HL-60 (cell line): Measurements from ENCODE around the gene SLC16A11.

Experiments
- DNase-seq, 2 experiments: peaks; one replicate each; pipeline ENCODE4 v3.0.0-alpha.2; 2010 to 2020; ENCODE audit warnings: low read depth in 1 of 2, low spot score in 1 of 2
- H3K27ac ChIP-seq: fragments of 250-450 bp; sonication (Bioruptor Pico); replicated peaks from 2 replicates; pipeline ENCODE4 v1.5.1; 2020; ENCODE audit warnings: mild to moderate bottlenecking, moderate library complexity
- H3K27me3 ChIP-seq: fragments of 250-450 bp; sonication (Bioruptor Pico); 2 replicates; pipeline ENCODE4 v1.5.1; 2021; ENCODE audit warnings: mild to moderate bottlenecking, moderate library complexity; ENCODE audit not compliant: insufficient read depth, poor library complexity, severe bottlenecking
- H3K4me3 ChIP-seq: replicated peaks from 2 replicates; pipeline ENCODE4 v1.5.1; 2011; ENCODE audit warnings: mild to moderate bottlenecking, control low read depth, low read length; ENCODE audit not compliant: insufficient read depth
- GABPA ChIP-seq: IDR thresholded peaks from 2 replicates; pipeline ENCODE4 v1.6.1; 2012; ENCODE audit warnings: low read depth
- POLR2AphosphoS5 ChIP-seq: IDR thresholded peaks from 2 replicates; pipeline ENCODE4 v1.6.1; 2012; ENCODE audit warnings: low read depth
- SPI1 ChIP-seq: IDR thresholded peaks from 2 replicates; pipeline ENCODE4 v1.6.1; 2012; ENCODE audit warnings: low read depth, mild to moderate bottlenecking, borderline replicate concordance
- TF ChIP-seq, protein P1 (sequence below): IDR thresholded peaks from 2 replicates; pipeline ENCODE4 v1.6.1; 2012; ENCODE audit warnings: low read depth; ENCODE audit not compliant: insufficient replicate concordance
- TF ChIP-seq, protein P2 (sequence below): IDR thresholded peaks from one replicate; pipeline ENCODE4 v1.5.1; 2011; ENCODE audit warnings: low read length, control low read depth, inconsistent platforms; ENCODE audit not compliant: insufficient read depth

The SLC16A11 gene

DNA sequence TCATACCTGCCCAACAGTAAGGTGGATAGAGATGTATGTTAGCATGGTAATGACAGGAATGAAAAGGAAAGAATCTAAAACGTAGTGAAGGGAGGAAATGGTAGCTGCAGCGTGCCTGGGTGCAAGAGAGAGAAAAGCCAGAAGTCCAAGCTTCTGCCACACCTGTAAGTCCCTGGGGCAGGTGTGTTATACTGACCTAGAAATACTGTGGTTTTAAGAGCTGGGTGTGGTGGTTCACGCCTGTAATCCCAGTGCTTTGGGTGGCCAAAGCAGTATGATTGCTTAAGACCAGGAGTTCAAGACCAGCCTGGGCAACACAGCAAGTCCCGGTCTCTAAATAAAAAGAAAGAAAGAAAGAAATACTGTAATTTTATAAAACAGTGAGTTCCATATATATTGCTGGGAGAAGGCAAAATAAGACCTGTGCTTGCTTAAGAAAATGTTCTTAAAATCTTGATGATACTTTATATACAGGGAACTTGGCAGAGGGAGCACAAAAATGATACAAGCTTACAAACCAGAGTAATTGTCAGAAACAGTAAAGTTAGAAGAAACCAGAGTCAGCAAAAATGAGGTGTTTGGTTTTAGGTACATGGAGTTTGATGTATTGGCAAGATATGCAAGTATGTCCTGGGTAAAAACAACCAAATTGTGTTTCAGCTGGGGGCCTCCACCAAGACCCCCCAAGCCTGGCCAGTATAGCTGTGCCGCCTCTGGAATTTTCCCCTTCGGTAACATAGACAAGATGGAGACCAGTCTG lies 41.4 kb downstream of the SLC16A11 start:
- Histone ChIP-seq H3K27me3 (no peaks in the 10 kb centered on the region), H3K27ac (no peak overlapping the region), H3K4me3 (no peak overlapping the region)
- no peak for DNase-seq
- no peak for TF ChIP-seq SPI1
- no peak for TF ChIP-seq GABPA
- TF ChIP-seq, protein P1, sequence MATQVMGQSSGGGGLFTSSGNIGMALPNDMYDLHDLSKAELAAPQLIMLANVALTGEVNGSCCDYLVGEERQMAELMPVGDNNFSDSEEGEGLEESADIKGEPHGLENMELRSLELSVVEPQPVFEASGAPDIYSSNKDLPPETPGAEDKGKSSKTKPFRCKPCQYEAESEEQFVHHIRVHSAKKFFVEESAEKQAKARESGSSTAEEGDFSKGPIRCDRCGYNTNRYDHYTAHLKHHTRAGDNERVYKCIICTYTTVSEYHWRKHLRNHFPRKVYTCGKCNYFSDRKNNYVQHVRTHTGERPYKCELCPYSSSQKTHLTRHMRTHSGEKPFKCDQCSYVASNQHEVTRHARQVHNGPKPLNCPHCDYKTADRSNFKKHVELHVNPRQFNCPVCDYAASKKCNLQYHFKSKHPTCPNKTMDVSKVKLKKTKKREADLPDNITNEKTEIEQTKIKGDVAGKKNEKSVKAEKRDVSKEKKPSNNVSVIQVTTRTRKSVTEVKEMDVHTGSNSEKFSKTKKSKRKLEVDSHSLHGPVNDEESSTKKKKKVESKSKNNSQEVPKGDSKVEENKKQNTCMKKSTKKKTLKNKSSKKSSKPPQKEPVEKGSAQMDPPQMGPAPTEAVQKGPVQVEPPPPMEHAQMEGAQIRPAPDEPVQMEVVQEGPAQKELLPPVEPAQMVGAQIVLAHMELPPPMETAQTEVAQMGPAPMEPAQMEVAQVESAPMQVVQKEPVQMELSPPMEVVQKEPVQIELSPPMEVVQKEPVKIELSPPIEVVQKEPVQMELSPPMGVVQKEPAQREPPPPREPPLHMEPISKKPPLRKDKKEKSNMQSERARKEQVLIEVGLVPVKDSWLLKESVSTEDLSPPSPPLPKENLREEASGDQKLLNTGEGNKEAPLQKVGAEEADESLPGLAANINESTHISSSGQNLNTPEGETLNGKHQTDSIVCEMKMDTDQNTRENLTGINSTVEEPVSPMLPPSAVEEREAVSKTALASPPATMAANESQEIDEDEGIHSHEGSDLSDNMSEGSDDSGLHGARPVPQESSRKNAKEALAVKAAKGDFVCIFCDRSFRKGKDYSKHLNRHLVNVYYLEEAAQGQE = no peak
- no peak for TF ChIP-seq POLR2AphosphoS5
- TF ChIP-seq, protein P2, sequence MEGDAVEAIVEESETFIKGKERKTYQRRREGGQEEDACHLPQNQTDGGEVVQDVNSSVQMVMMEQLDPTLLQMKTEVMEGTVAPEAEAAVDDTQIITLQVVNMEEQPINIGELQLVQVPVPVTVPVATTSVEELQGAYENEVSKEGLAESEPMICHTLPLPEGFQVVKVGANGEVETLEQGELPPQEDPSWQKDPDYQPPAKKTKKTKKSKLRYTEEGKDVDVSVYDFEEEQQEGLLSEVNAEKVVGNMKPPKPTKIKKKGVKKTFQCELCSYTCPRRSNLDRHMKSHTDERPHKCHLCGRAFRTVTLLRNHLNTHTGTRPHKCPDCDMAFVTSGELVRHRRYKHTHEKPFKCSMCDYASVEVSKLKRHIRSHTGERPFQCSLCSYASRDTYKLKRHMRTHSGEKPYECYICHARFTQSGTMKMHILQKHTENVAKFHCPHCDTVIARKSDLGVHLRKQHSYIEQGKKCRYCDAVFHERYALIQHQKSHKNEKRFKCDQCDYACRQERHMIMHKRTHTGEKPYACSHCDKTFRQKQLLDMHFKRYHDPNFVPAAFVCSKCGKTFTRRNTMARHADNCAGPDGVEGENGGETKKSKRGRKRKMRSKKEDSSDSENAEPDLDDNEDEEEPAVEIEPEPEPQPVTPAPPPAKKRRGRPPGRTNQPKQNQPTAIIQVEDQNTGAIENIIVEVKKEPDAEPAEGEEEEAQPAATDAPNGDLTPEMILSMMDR = no peak

DNA sequence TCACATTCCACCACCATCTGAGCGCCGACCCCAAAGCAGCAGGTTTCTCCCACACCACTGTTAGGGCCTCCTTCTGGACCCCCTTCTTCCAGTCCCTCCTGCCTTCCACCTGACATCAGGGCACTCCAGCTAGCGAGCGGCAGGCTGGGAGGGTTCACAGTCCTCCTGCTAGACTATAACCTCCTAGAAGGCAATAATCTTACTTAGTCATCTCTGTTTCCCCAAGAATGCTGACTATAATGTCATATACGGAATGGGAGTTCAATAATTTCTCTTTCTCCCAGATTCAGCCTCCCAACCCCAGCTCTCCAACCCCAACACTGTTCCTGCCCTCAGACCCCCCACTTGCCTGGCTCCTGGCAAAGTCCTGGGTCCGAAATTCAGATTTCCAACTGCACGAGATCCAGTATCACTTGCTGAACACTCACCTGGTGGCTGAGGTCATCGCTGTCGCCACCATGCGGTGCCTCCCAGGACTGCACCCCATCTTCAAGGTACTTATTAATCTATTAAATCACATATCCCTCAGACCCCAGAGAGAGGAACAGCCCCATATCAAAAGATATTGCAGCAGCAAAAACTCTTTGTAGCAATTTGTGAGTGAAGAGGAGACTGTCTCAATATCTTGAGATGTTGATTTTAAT lies 42.5 kb downstream of the SLC16A11 start:
- no peak for DNase-seq
- H3K4me3 ChIP-seq = no peak overlapping the region
- no peak for TF ChIP-seq SPI1
- TF ChIP-seq, protein P2 = no peak
- no peak for TF ChIP-seq GABPA
- TF ChIP-seq POLR2AphosphoS5 = no peak
- TF ChIP-seq, protein P1 = no peak
- H3K27ac ChIP-seq = no peak overlapping the region
- no peaks in the 10 kb centered on the region for H3K27me3 ChIP-seq

DNA sequence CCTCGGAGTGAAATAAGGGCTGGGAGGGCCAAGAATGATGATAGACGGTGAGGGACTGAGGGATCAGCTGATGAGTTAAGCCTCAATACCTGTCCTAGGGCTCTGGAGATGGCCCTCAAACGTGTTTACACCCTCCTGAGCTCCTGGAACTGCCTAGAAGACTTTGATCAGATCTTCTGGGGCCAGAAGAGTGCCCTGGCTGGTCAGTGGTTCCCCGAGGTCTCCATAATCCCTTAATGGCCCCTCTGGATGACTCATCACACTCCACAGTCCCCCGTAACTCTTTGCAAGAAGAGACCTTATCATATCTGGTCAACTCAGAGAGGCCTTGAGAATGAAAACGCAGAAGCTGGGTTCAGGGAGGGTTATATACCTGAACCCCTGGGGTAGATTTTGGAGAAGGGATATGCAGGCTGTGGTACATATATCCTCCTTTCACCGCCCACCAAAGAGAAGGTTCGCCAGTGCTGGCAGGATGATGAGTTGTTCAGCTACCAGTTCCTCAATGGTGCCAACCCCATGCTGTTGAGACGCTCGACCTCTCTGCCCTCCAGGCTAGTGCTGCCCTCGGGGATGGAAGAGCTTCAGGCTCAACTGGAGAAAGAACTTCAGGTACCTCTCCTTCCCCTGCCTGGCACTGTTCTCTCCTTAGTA lies 44.9 kb downstream of the SLC16A11 start:
- DNase-seq = no peak
- H3K27me3 ChIP-seq = no peaks in the 10 kb centered on the region
- H3K4me3 ChIP-seq = no peak overlapping the region
- no peak overlapping the region for H3K27ac ChIP-seq
- TF ChIP-seq, protein P2 = no peak
- TF ChIP-seq SPI1 = no peak
- TF ChIP-seq, protein P1 = no peak
- TF ChIP-seq POLR2AphosphoS5 = no peak
- no peak for TF ChIP-seq GABPA
